ENCODE measurements around the gene PIGP. TPM values are rescaled to one million over a fixed set of nuclear protein-coding genes. Genes with fewer than 3 reads are reported as not detected.

PIGP gene
- total and polyA plus RNA-seq, 2 of the 13 experiments (the other 11 are each of a cell fraction or from before 2014, with no cell fraction given), result 14.8 to 33.4 TPM

DNA sequence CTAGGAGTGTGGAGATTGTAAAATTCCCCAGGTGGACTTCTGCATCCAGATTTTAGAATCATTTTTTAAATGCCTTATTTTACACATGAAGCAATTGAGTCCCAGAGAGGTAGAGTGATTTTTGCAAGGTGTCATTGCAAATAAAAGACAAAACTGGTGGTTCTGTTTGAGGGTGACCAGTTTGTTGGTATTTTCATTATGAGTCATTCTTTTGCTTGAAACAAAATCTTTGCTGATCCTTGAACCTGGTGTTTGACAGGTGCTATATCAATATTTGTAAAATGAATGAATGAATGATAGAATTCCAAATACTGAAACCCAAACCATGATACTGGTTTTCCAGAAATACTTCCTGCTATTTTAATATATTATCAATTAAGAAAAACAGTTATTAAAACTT is 44.3 kb upstream of the PIGP start (continued):
- TF ChIP-seq TRIM24 (CRISPR knock-in tag; IDR thresholded peaks at IDR 0.05) (no peak), NFIC (IDR thresholded peaks at IDR 0.05; ENCODE audit: low read length) (peak; percentile 49; the same call in 1 of the 2 replicates), FOSL1 (CRISPR knock-in tag; IDR thresholded peaks at IDR 0.05; ENCODE audit: borderline replicate concordance) (peak; percentile 90), IKZF1 (IDR thresholded peaks at IDR 0.05) (no peak), ZNF337 (CRISPR knock-in tag; IDR thresholded peaks at IDR 0.05; ENCODE audit: borderline replicate concordance, low read depth) (no peak), ZFP36L1 (CRISPR knock-in tag; IDR thresholded peaks at IDR 0.05) (no peak), GZF1 (CRISPR knock-in tag; IDR thresholded peaks at IDR 0.05) (no peak), KAT2B (IDR thresholded peaks at IDR 0.05; ENCODE audit: borderline replicate concordance, low read depth, low read length) (no peak), ZNF878 (CRISPR knock-in tag; IDR thresholded peaks at IDR 0.05) (no peak), SMAD3 (CRISPR knock-in tag; IDR thresholded peaks at IDR 0.05) (no peak), TCF7L2 (IDR thresholded peaks at IDR 0.05; ENCODE audit: low read depth, low read length) (no peak), ZC3H13 (CRISPR knock-in tag; IDR thresholded peaks at IDR 0.05) (no peak), IRF2 (CRISPR knock-in tag; IDR thresholded peaks at IDR 0.05) (no peak), HNRNPH1 (optimal IDR thresholded peaks at IDR 0.05; ENCODE audit: low read depth, low read length) (no peak)
- TF ChIP-seq, protein P1, sequence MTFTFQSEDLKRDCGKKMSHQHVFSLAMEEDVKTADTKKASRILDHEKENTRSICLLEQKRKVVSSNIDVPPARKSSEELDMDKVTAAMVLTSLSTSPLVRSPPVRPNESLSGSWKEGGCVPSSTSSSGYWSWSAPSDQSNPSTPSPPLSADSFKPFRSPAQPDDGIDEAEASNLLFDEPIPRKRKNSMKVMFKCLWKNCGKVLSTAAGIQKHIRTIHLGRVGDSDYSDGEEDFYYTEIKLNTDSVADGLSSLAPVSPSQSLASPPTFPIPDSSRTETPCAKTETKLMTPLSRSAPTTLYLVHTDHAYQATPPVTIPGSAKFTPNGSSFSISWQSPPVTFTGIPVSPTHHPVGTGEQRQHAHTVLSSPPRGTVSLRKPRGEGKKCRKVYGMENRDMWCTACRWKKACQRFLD (CRISPR knock-in tag; IDR thresholded peaks at IDR 0.05; ENCODE audit: borderline replicate concordance), result no peak
- TF ChIP-seq, protein P2, sequence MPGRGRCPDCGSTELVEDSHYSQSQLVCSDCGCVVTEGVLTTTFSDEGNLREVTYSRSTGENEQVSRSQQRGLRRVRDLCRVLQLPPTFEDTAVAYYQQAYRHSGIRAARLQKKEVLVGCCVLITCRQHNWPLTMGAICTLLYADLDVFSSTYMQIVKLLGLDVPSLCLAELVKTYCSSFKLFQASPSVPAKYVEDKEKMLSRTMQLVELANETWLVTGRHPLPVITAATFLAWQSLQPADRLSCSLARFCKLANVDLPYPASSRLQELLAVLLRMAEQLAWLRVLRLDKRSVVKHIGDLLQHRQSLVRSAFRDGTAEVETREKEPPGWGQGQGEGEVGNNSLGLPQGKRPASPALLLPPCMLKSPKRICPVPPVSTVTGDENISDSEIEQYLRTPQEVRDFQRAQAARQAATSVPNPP (CRISPR knock-in tag; IDR thresholded peaks at IDR 0.05), result no peak
- TF ChIP-seq, protein P3, sequence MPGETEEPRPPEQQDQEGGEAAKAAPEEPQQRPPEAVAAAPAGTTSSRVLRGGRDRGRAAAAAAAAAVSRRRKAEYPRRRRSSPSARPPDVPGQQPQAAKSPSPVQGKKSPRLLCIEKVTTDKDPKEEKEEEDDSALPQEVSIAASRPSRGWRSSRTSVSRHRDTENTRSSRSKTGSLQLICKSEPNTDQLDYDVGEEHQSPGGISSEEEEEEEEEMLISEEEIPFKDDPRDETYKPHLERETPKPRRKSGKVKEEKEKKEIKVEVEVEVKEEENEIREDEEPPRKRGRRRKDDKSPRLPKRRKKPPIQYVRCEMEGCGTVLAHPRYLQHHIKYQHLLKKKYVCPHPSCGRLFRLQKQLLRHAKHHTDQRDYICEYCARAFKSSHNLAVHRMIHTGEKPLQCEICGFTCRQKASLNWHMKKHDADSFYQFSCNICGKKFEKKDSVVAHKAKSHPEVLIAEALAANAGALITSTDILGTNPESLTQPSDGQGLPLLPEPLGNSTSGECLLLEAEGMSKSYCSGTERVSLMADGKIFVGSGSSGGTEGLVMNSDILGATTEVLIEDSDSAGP (CRISPR knock-in tag; IDR thresholded peaks at IDR 0.05; ENCODE audit: borderline replicate concordance), result no peak
- TF ChIP-seq, protein P4, sequence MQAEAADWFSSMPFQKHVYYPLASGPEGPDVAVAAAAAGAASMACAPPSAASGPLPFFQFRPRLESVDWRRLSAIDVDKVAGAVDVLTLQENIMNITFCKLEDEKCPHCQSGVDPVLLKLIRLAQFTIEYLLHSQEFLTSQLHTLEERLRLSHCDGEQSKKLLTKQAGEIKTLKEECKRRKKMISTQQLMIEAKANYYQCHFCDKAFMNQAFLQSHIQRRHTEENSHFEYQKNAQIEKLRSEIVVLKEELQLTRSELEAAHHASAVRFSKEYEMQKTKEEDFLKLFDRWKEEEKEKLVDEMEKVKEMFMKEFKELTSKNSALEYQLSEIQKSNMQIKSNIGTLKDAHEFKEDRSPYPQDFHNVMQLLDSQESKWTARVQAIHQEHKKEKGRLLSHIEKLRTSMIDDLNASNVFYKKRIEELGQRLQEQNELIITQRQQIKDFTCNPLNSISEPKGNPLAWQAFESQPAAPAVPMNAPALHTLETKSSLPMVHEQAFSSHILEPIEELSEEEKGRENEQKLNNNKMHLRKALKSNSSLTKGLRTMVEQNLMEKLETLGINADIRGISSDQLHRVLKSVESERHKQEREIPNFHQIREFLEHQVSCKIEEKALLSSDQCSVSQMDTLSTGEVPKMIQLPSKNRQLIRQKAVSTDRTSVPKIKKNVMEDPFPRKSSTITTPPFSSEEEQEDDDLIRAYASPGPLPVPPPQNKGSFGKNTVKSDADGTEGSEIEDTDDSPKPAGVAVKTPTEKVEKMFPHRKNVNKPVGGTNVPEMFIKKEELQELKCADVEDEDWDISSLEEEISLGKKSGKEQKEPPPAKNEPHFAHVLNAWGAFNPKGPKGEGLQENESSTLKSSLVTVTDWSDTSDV (CRISPR knock-in tag; IDR thresholded peaks at IDR 0.05), result no peak
- TF ChIP-seq, protein P5, sequence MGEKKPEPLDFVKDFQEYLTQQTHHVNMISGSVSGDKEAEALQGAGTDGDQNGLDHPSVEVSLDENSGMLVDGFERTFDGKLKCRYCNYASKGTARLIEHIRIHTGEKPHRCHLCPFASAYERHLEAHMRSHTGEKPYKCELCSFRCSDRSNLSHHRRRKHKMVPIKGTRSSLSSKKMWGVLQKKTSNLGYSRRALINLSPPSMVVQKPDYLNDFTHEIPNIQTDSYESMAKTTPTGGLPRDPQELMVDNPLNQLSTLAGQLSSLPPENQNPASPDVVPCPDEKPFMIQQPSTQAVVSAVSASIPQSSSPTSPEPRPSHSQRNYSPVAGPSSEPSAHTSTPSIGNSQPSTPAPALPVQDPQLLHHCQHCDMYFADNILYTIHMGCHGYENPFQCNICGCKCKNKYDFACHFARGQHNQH (CRISPR knock-in tag; IDR thresholded peaks at IDR 0.05), result no peak
- TF ChIP-seq, protein P6, sequence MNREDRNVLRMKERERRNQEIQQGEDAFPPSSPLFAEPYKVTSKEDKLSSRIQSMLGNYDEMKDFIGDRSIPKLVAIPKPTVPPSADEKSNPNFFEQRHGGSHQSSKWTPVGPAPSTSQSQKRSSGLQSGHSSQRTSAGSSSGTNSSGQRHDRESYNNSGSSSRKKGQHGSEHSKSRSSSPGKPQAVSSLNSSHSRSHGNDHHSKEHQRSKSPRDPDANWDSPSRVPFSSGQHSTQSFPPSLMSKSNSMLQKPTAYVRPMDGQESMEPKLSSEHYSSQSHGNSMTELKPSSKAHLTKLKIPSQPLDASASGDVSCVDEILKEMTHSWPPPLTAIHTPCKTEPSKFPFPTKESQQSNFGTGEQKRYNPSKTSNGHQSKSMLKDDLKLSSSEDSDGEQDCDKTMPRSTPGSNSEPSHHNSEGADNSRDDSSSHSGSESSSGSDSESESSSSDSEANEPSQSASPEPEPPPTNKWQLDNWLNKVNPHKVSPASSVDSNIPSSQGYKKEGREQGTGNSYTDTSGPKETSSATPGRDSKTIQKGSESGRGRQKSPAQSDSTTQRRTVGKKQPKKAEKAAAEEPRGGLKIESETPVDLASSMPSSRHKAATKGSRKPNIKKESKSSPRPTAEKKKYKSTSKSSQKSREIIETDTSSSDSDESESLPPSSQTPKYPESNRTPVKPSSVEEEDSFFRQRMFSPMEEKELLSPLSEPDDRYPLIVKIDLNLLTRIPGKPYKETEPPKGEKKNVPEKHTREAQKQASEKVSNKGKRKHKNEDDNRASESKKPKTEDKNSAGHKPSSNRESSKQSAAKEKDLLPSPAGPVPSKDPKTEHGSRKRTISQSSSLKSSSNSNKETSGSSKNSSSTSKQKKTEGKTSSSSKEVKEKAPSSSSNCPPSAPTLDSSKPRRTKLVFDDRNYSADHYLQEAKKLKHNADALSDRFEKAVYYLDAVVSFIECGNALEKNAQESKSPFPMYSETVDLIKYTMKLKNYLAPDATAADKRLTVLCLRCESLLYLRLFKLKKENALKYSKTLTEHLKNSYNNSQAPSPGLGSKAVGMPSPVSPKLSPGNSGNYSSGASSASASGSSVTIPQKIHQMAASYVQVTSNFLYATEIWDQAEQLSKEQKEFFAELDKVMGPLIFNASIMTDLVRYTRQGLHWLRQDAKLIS (CRISPR knock-in tag; IDR thresholded peaks at IDR 0.05), result no peak
